Bronchial epithelial cell (primary cell): ENCODE data around the gene GLI3. TPM values are rescaled to one million over a fixed set of nuclear protein-coding genes. Genes with fewer than 3 reads are reported as not detected.

Experiments
- DNase-seq: peaks from one replicate; pipeline ENCODE4 v3.0.0-alpha.2; 2010; ENCODE audit warnings: low read depth
- FAIRE-seq: peaks from 2 replicates; lab custom pipeline; 2011; peaks lifted over from hg19 to GRCh38; lab: Jason Lieb, UNC
- H3K27me3 ChIP-seq: 2 replicates; pipeline ENCODE4 v1.5.1; 2011; ENCODE audit warnings: low read length; ENCODE audit not compliant: control insufficient read depth, insufficient read depth
- H3K36me3 ChIP-seq: 2 replicates; pipeline ENCODE4 v1.5.1; 2011; ENCODE audit warnings: low read length; ENCODE audit not compliant: control insufficient read depth, insufficient read depth
- H3K4me3 ChIP-seq: 2 replicates; pipeline ENCODE4 v1.5.1; 2011; ENCODE audit warnings: mild to moderate bottlenecking, low read depth, low read length, control low read depth
- total RNA-seq: library from RNA; depleted of rRNA; stranded (reverse); fragments of >200 nt; gene quantifications from 2 replicates; pipeline ENCODE4 v1.2.1, GENCODE V29; 2014
- TF ChIP-seq, protein P1 (sequence below): IDR thresholded peaks from 2 replicates; pipeline ENCODE4 v1.5.1; 2011; ENCODE audit warnings: mild to moderate bottlenecking, moderate library complexity, low read length, control low read depth, inconsistent platforms; ENCODE audit not compliant: insufficient read depth, severe bottlenecking

Gene GLI3
- total RNA-seq, 1 donor from 2014 or later, result 1.3 TPM

DNA sequence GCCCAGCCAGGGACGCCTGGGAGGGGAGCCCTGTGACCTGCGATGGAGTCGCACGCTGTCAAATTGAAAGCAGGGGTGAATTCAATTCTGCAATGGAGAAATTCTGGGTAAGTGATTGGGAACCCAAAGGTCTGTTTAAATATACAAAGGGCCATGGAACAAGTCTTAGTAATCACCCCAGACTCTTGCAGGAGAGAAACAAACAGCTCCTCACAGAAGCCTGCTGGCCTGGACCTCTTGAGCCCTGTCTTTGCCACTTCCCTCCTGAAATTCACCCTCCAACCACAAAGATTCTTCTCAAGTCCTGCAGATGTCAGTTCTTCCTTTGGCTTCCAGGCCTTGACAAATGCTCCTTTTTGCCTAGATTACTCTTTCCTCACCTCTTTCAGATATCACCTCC is 97.3 kb downstream of the GLI3 start:
- no peaks in the 10 kb centered on the region for H3K27me3 ChIP-seq
- DNase-seq (no peak), FAIRE-seq (peak; percentile 18)
- TF ChIP-seq, protein P1, sequence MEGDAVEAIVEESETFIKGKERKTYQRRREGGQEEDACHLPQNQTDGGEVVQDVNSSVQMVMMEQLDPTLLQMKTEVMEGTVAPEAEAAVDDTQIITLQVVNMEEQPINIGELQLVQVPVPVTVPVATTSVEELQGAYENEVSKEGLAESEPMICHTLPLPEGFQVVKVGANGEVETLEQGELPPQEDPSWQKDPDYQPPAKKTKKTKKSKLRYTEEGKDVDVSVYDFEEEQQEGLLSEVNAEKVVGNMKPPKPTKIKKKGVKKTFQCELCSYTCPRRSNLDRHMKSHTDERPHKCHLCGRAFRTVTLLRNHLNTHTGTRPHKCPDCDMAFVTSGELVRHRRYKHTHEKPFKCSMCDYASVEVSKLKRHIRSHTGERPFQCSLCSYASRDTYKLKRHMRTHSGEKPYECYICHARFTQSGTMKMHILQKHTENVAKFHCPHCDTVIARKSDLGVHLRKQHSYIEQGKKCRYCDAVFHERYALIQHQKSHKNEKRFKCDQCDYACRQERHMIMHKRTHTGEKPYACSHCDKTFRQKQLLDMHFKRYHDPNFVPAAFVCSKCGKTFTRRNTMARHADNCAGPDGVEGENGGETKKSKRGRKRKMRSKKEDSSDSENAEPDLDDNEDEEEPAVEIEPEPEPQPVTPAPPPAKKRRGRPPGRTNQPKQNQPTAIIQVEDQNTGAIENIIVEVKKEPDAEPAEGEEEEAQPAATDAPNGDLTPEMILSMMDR, result no peak
- no peak overlapping the region for H3K4me3 ChIP-seq
- H3K36me3 ChIP-seq, result peaks cover 1% of the 10 kb centered on the region

DNA sequence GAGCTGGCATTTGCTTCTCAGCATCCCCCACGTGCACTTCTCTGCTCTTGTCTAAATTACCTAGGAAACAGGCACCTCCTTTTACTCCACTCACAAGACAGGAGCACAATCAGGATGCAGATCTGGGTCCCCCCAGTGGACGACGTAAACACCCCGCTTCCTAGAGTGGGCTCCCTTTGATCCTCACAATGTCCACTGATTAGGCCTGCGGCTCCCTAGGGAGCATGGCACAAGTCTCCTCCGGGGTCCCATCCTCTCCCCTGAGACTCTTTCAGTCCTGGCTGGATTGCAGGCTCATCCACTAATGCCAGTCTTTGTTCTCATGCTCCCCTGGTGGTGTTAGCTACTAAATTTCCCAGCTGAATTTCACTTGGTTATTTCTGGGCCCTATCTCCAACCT is 98.3 kb downstream of the GLI3 start:
- H3K27me3 ChIP-seq, result no peaks in the 10 kb centered on the region
- TF ChIP-seq, protein P1, result no peak
- no peak for DNase-seq
- H3K36me3 ChIP-seq, result peaks cover 1% of the 10 kb centered on the region
- FAIRE-seq, result no peak
- H3K4me3 ChIP-seq, result no peak overlapping the region

DNA sequence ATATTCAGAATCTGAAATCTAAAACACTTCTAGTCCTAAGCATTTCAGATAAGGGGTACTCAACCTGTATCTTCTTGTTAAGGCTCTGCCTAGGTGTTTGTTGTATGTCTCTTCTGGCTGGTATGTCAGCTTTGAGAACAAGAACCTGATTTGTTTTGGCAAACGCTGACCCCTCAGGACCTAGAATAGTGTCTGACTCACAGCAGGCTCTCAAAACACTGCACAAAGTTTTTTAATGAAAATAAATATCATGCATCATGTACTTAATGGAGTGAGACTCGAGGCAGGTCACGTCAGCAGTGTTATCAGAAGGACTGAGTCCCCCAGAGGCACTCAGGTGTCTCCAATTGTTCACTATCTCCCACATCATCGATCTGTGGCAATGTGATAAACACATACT is 99.1 kb downstream of the GLI3 start:
- Histone ChIP-seq H3K36me3 (peaks cover 1% of the 10 kb centered on the region), H3K27me3 (no peaks in the 10 kb centered on the region), H3K4me3 (no peak overlapping the region)
- FAIRE-seq, result no peak
- TF ChIP-seq, protein P1, result no peak
- peak; percentile 37 for DNase-seq

DNA sequence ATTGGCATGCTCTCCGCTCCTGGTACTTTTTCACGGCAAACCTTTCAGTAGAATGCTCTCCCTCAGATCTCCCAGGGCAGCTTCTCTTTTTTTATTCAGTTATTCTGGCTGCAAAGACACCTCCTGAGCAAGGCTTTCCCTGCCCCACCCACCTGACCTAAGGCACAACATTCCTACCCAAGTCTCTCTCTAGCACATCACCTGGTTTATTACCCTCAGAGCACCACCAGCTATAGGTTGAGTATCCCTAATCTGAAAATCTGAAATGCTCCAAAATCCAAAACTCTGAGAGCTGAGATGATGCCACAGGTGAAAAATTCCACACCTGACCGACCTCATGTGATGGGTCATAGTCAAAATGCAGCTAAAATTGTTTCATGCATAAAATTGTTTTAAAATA is 99.6 kb downstream of the GLI3 start:
- Histone ChIP-seq H3K27me3 (no peaks in the 10 kb centered on the region), H3K4me3 (no peak overlapping the region), H3K36me3 (peaks cover 1% of the 10 kb centered on the region)
- TF ChIP-seq, protein P1, result no peak
- FAIRE-seq, result no peak
- no peak for DNase-seq

DNA sequence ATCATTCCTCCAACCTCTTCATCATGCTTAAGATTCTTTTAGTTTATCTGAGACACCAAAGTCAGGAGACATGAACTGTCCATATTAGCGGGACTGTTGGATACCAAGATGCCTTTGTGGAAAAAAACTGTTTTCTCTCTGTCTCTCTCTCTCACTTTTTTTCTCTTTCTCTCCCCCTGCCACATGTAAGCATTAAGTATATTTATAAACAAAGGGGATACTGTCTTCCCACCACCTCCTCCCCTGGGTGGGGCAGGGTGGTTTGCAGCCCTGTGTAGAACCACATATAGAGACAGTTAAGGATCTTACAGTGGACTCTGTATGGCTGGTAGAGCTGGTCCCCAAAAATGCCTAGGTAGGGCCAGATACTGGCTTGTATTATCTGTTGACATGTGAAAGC is 101.3 kb downstream of the GLI3 start:
- Histone ChIP-seq H3K4me3 (no peak overlapping the region), H3K27me3 (no peaks in the 10 kb centered on the region), H3K36me3 (peaks cover 1% of the 10 kb centered on the region)
- TF ChIP-seq, protein P1, result no peak
- DNase-seq (no peak), FAIRE-seq (no peak)

DNA sequence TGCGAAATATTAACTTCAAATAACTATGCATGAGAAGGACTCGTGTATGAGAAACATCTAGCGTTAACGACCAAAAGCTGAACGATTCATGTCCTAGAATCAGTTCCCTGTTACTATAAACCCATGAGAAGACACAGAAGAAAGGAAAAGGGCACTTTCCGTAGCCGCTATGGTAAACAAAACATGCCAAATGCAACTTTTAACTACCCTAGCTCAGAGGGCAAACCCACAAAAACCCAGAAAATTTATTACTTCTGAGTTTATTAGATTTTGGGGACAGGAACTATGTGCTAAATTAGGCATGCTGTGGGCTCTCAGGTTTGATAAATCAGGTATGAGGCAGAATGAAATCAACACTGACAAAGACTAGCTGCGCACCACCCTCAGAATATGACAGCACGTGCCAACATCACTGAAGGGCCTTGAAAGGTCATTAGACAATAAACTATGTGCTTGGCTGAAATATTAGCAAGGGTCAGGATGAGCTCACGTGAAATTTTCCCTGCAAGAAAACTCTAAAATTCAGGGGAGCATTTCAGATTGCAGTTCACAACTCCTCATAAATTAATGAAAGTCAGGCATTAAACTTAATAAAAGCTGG is 102.6 kb downstream of the GLI3 start:
- TF ChIP-seq, protein P1, result no peak
- H3K36me3 ChIP-seq, result no peaks in the 10 kb centered on the region
- FAIRE-seq (no peak), DNase-seq (no peak)
- H3K27me3 ChIP-seq, result no peaks in the 10 kb centered on the region
- no peak overlapping the region for H3K4me3 ChIP-seq
